HG02973 (cell line): ENCODE measurements around the gene TFDP2.

Experiments used
- ATAC-seq: cut with Tn5 transposase; IDR thresholded peaks from one replicate; pipeline ENCODE4 v1.9.1; 2021; ENCODE audit warnings: moderate library complexity; ENCODE audit not compliant: unreplicated experiment

The TFDP2 gene

DNA sequence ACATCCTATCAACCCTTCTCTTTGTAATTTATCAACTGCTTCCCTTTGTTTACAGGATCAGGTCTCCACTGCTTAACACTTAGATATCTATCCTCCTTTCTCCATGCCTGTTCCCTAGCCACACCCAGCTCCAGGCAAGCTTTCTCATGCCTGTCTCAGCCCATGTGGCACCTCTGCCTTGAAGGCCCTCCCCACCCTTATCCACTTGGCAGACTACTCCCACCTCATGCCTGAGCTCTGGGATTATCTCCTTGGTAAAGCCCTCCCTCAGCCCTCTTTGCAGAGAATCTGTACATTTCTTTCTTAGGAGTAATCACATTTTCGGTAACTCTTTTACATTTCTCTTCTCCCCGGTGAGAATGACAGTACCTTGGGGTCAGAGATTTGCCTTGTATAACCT, 176.9 kb downstream of the TFDP2 start:
- ATAC-seq = no peak

DNA sequence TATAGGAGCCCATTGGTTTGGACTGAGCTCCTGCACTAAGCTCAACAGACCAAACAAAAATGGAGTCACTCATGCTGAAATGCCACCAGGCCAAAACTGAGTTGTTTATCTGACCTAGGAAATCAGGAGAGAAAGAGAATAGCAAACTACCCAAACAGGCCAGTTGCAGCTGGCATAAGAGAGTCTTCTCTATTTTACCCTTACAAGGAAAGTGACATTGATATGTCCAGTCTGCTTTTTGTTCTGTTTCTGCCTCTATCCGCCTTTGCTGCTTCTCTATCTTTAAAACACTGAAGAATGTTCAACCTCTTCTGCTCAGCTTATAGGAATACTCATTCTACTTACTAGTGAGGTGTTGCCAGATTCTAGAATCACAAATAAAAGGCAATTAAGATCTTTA, 177.8 kb downstream of the TFDP2 start:
- ATAC-seq = no peak

GRCh38 chr3:141969711-141970110, 179.6 kb downstream of the TFDP2 start:
- no peak for ATAC-seq

DNA sequence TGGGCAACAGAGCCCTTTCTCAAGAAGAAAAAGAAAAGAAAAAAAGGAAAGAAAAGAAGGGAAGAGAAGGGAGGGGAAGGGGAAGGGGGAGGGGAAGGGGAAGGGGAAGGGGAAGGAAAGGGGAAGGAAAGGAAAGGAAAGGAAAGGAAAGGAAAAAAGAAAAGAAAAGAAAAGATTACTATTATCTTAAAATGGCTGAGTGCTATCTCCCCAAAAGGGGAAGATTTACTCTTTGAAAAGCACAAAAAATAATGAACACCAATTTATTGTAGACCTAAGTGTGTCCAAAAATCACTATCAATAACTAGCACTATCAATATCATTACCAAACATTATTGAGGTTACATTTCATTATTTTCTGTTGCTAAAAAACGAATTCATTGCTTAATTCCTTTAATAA, 183.9 kb downstream of the TFDP2 start:
- no peak for ATAC-seq

GRCh38 chr3:141963301-141963700, 186.0 kb downstream of the TFDP2 start:
- no peak for ATAC-seq

GRCh38 chr3:141960731-141961130, 188.6 kb downstream of the TFDP2 start:
- no peak for ATAC-seq

DNA sequence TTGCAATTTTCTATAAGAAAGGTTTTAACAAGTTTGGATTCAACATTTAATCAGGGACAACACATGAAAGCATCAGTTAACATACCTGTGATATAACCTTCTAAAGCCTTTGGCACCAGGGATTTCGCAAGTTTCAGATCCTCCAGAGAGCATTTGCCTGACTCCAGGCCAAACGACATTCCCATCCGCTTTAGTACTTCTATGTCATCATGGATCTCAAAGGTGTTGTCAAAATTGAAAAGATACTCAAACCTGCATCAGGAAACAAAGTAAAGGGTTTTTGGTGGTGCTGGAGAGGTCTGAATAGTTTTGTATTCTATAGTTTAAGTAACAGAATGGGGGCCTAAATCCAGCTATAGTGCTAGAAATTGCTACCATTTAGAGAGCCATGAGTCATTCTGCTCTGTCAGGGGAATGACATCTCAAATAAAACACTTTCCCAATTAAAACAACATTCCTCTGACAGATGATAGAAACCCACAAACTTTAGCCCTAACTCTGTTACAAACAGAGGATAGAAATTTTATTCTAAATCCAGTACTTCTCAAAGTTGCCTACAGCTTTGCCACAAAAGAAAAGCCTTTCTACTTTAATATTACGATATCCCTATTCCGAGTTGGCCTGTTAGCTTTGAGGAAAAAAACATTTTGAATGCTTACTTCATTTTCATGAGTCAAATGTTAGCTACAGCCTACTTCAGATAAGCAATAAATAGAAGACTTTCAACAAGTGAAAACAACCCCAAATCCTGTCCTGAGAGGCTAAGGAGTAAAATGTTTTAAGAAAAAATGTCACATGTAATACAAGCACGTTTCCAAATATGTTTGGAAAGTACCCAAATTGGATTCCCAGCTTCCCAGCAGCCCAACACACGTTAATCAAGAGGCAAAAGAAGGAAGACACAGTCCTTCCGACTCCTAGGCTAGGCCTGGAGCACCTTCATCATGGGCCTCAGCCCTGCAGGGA, 189.5 kb downstream of the TFDP2 start:
- ATAC-seq = no peak

DNA sequence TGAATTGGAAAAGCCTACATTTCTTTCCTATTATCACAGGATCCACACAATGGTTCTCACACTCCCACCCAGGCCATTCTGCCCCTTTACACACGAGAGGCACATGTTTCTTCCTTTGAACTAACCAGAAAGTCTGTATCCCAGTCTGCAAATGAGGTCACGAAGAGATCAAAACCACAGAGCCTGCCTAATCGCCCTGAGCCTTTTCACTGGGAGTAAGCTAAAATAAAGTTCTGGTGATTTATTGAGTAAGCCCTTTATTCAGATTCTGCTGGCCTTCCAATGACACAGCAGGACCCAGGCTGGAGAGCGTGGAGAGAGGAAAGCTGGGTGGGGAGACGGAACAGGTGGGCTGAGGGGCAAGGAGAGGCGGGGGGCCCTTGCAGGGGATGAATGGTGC, 194.2 kb downstream of the TFDP2 start:
- ATAC-seq = no peak

DNA sequence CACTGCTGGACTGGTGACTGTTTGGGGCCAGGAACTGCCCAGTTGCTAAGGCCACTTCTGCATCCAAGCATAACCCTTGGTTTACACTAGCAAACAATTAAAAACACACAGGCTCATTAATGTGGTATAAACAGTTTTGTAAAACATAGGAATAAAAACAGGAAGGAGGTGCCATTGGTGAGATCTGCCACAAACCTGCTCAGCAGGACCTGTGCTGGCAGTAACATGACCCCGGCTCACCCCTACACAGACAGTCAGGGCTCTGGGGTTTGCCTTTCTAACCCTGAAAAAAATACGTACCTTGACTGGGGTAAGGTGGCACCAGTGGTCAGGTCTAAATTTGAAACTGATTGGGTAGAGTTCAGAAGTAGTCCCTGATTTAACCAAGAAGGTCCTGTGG, 196.7 kb downstream of the TFDP2 start:
- ATAC-seq = no peak

DNA sequence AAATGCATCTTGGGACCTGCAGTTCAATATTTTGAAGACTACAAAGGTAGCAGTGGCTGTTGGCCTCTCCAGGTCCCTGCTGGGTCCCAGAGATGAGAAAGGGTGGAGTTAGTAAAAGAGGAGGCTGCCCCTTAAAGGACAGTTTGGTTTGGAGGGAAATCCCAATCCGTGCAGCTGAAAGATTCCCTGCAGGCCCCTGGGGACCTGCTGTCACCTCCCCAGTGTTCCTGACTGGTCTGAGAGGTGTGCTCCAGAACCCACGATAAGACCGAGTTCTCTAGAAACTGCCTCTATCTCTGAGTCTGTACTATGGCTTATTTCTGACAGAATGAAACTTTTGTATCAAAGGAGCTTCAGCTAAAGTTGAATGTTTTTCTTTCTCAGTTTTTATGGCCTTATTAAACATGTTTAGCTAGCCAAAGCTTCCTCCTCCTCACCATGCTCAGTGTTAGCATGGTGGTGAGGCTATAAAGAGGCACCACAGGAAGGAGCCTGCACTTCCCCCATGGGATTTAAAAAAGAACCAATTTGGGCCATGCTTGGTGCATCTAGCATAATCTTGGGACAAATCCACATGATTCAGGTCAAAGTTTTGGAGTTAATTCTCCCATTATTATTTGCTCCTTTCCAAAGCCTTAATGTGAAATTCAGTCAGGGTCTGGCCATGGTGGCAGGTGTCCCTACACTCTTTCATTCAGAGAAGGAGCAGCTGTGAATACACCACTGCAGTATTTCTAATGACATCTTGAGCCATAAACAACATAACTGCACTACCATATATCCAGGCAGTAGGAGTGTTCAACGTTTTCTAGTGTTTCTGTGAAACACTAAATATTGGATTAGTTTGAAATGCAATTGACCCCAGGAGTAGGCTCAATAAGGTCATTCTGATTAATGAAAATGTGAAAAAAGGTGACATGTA, 198.5 kb downstream of the TFDP2 start:
- ATAC-seq = no peak

- ATAC-seq = no peak
Observed at GRCh38 chr3:141949972-141950371, 199.4 kb downstream of the TFDP2 start.

GRCh38 chr3:141949399-141949798, 199.9 kb downstream of the TFDP2 start:
- ATAC-seq = no peak

- no peak for ATAC-seq
Observed at GRCh38 chr3:141945726-141946485, 203.4 kb downstream of the TFDP2 start.

DNA sequence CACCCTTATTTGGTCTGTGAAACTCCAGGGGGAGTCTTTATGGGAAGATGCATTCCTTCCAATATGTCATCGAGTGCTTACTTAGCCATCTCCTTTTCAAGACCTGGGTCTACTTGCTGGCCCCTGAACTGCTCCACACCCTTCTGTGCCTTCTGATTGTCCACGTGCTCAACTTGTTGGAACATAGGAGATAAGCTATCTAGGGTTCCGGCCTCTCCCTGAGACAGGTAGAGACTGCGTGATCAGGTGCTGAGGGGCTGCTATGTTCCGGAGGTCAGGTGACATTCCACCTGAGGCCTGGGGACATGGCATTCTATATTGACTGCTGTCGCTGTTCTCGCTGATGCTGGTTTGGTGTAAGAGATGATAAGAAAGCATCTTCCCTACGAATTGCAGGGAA, 207.3 kb downstream of the TFDP2 start:
- no peak for ATAC-seq

DNA sequence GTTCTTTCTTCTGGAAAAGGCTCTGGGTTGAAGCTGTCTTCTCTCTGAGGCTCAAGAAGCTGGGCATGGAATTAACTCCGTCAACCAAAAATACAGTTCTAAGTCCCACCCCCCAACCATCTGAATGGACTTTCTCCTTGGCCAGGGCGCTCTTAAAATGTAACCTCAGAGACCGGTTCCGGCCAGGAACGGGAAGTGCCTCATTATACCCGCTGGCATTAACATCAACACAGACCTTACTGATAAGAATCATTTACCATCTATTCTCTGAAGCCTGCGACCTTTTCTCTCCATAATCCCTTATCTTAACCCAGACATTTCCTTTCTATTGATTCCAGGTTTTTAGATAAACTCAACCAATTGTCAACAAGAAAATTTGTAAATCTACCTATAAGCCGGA, 208.3 kb downstream of the TFDP2 start:
- no peak for ATAC-seq

DNA sequence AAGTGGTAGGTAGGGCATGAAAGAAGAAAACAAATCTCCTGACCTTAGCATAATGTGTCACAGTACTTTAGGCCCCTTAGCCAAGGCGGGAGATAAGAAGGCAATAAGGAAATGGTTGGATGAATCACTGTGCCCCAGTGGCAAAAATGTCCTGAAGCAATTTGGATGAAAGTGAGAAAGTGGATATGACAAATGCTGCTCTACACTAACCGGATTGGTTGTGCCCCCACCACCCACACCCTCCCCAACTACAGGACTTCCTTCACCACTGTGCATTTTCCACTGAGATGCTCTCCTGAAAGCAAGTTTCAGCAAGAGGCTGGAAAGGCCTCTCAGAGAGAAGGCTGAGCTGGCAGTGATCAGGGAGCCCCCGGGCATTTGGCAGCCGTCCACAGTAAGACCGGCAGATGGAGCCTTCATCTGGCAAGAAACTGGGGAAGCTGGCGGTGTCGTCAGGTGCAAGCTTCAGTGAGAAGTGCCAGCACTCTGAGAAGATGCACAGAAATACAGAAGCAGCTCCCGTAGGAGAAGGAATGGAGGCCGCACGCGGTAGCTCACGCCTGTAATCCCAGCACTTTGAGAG, 209.1 kb downstream of the TFDP2 start:
- no peak for ATAC-seq

DNA sequence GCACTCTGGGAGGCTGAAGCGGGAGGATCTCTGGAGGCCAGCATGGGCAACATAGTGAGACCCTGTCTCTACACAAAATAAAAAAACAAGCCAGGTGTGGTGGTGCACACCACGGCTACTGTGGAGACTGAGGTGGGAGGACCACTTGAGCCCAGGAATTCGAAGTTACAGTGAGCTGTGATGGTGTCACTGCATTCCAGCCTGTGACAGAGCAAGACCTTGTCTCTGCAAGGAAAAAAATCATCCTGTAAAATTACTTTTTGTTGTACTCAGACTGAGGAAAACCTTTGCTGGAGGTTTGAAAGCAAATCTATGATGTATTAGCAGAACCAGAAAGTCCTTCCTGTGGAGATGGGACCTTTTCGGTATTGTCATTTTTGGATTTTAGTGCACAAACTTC, 209.6 kb downstream of the TFDP2 start:
- no peak for ATAC-seq

DNA sequence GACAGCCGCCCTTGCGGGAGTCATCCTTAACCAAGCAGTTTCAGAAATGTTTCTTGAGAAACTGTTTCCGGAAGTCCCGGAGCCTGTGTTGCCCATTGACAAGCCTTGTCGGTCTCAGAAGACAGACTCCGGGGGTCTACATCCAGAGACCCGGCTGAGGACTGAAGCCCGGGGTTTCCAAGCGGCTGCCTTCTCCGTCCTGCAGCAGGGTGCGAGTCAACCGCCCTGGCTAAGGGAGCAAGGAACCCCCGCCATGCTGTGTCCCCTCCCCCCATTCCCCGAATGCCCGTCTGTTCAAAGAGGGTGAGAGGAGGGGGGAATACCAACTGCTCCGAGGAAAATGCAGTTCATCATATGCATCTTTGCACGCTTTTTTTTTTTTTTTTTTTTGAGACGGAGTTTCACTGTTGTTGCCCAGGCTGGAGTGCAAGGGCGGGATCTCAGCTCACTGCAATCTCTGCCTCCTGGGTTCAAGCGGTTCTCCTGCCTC, 211.3 kb downstream of the TFDP2 start:
- ATAC-seq = no peak

DNA sequence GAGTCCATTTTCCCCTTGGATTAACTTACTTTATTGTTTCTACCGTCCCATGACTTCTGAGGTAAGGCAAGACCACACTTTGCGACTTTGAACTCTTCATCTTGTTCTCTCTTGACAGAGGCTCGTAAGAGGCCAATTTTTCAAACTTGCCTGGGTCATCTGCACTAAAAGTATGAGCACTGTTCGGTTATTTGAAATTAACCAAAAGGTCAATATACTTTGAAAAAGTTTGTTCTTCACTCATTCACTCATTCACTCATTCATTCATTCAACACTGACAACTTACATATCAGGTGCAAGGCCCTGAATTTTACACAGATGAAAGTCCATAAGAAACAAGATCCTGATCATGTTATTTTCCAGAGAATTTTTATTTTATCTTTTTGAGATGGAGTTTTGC, 215.0 kb downstream of the TFDP2 start:
- ATAC-seq = no peak
